HPDE6-E6E7 (cell line): ENCODE measurements around the gene PRDM7.
"Not testable (repeated sequence)": the region's sequence is repeated elsewhere in the genome, so short reads cannot be mapped to it uniquely, and the experiment has no call there.

ENCODE experiments used
- DNase-seq: peaks from one replicate; pipeline ENCODE4 v3.0.0; 2011; ENCODE audit warnings: missing footprints; ENCODE audit errors: extremely low spot score

PRDM7 gene

DNA sequence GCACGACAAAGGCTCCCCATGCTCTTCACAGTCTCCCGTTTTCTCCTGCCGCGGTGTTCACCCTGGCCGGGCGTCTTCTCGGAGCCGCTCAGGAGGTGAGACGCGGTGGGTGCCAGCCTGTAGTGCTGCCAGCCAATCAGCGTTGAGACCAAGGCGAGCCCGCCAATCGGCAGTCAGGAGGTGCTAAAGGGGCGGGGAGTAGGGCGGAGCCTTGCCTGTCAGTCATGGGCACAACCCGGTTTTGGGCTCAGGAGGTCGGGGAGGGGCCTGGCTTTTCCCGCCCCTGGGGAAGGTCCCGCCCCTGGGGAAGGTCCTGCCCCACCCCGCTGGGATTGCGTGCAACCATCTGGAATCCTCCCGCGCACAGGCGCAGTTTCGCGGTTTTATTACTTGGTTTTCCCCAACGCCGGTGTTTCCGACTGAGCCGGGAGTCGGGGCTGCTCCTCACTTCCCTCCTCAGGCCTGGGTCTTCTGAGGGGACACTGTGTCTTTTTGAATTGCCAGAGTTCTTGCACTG is at the start of gene PRDM7:
Gene PRDM7 (minus strand): TSS at position 92 of the 517 bp plus-strand sequence. CDS start 1,421 bp downstream, outside the sequence.
- peak; percentile 100 for DNase-seq

DNA sequence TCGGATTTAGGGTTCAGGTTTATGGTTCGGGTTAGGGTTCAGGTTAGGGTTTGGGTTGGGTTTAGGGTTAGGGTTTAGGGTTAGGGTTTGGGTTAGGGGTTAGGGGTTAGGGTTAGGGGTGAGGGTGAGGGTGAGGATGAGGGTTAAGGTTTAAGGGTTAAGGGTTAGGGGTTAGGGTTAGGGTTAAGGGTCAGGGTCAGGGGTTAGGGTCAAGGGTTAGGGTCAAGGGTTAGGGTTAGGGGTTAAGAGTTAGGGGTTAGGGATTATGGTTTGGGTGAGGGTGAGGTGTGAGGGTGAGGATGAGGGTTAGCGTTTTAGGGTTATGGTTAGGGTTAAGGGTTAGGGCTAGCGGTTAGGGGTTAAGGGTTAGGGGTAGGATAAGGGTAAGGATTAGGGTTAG is 44.7 kb upstream of the PRDM7 start:
- not testable (repeated sequence) for DNase-seq

DNA sequence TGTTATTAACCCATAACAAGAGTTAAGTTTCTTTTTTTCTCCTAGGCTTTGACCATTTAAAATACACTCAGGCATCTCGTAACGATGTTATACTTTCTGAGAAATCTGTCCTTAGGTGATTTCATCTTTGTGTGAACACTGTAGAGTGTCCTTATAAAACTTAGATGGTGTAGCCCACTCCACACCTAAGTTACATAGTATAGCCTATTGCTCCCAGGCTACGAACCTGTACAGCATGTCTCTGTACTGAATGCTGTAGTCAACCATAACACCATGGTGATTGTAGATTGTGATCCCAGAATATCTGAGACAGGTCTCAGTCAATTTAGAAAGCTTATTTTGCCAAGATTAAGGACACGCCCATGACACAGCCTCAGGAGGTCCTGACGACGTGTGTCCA is 30.5 kb upstream of the PRDM7 start:
- not testable (repeated sequence) for DNase-seq

DNA sequence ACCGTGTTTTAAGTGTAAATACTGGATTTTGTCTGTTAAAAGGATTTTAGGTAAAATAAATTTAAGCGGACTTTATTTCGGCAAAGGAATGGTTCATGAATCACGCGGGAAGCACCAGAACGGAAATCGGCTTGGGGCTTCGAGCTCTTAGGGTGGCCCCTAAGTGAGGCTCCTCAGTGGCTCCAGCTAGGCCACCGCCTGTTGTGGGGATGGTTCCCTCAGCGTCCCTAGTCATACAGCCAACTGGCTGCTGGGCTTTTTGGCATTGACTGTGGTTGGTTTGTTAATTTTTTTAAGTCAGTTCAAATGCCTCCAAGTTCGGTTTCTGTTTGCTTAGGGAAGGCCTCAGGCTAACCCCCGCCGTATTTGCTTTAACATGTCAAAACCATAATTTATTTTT is 29.9 kb upstream of the PRDM7 start:
- not testable (repeated sequence) for DNase-seq

DNA sequence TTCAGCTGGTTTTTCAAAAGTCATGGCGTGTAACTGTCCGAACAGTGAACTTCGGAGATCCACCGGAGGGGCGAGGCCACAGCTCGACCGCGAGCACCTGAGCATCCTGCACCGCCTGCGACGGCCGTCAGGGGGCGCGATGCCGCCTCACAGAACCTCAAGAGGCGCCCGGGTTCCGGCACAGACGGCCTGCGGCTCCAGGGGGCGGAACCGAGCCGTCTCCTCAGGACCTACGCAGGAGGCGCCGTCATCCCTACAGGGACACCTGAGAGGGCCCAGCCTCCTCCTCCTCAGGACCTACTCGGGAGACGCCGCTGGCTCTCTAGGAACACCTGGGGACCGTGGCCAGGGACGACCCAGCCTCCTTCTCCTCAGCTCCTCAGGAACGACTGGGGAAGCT is 29.1 kb upstream of the PRDM7 start:
- not testable (repeated sequence) for DNase-seq

DNA sequence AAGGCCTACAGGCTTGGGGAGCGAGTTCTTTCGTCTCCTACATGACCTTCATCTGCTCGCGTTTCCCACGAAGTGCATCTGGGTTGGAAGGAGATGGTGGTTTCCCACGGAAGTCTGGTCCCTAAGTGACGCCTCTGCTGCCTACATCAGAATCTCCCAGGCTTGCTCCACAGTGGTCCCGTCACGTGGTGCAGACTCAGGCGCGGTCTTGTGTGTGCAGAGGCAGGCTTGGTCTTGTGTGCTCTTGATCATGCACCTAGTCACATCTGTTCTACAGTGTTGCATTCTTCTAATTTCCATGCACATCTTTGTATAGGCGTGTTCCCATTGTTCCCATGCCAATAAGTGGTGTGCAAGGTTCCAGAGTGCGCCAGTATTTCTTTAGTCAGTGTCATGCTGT is 27.6 kb upstream of the PRDM7 start:
- not testable (repeated sequence) for DNase-seq

DNA sequence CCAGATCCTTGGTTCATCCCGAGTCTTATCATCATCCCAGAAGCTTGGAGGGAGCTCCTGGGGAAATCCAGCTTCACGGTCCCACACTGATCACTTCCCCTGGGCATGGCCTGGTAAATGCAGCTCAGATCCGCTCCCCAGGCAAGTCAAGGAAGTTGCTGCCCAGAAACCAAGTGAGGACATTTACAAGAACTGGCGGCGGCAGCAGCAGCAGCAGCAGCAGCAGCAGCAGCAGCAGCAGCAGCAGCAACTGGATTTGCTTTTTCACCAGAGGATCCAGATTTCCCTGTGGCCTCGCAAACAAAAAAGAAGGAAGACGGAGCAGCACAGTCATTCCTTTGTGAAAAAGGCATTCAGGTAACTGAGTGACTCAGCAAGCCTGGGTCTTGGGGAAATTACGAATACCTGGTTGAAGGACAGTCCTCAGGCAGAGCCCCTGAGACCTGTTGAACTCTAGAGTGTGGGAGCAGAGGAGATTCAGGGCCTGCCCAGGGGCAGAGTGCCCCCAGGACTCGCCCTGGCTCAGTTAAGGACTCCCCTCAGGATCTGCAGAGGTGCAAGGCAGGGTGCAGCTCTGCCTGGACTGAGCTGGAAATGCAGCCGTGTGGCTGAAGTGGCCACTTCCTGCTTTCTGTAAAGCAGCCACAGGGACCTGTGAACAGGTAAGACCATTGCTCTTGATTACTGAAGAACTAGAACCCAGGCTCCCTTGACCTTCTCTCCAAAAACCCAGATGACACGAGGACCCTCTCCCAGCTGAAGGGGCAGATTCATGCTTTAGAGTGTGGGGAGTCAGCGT is 25.2 kb upstream of the PRDM7 start:
- DNase-seq = not testable (repeated sequence)

DNA sequence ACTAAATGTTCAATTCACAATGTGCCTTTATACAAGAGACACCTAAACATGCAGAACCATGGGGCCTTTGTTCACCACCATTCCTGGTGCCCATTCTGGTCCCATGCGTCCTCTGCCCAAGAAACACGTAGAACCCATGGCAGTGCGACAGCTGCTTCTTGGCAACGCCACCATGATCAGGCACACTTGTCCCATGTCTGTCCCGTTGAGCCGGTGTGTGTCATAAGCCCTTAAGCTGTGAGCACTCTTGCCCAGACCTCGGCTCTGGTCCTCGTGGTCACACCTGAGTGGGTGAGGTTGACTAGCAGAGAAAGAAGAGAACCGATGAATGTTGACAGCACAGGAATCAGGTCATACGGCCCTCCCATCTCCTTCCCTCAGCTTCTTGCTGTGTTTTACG is 24.2 kb upstream of the PRDM7 start:
- DNase-seq = not testable (repeated sequence)

DNA sequence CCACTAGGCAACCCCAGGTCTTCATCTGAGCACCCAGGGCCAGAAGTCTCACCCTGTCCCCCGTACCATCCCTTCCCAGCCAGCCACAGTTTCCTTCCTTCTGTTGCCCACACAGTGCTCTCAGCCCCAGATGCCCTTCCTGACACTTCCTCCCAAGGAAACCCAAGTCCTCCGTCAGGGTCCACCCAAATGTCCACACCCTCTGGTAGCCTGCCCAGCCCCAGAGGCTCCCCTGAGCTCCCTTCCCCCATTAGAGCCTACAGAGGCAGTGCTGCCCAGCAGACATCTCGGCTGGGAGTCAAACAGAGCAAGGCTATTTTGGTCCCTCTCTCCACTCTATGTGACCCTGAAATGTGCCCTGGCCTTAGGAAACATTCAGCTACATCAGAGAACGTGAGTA is 23.7 kb upstream of the PRDM7 start:
- DNase-seq = not testable (repeated sequence)

DNA sequence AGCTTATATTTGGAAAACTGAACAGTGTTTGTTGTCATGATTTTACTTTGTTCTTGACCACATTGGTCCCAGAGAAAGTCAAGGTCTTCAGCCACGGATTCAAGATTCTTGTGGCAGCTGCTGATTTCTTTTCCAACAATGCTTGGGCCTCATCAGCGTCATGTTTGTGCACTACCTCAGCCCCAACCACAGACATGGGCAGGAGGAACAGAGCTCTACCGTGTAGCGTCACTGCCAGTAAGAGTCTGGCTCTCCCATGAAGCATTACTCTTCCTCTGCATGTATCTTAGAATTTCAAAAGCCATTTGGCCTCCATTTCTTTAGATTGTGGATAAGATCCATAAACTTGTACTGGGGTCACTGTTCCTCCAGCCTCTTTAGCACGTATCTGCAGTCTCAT is 23.1 kb upstream of the PRDM7 start:
- not testable (repeated sequence) for DNase-seq

DNA sequence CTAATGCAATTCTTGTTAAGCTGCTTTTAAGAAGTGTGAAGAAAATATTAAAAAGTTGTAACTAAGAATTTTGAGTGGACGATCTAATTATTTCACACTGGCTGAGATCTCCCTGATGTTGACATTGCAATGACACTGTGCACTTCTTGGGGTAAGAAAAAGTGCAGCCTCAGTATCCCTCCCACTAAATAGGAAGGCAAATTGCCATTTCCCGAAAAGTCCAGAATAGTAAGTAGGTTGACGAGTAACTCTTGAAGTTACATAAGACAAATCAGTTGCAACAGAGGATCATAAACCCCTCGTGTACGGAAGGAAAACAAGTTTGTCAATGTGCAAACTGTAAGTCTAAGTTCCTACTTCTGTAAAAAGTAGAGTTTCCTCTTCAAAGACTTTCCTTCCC is 21.8 kb upstream of the PRDM7 start:
- DNase-seq = not testable (repeated sequence)

DNA sequence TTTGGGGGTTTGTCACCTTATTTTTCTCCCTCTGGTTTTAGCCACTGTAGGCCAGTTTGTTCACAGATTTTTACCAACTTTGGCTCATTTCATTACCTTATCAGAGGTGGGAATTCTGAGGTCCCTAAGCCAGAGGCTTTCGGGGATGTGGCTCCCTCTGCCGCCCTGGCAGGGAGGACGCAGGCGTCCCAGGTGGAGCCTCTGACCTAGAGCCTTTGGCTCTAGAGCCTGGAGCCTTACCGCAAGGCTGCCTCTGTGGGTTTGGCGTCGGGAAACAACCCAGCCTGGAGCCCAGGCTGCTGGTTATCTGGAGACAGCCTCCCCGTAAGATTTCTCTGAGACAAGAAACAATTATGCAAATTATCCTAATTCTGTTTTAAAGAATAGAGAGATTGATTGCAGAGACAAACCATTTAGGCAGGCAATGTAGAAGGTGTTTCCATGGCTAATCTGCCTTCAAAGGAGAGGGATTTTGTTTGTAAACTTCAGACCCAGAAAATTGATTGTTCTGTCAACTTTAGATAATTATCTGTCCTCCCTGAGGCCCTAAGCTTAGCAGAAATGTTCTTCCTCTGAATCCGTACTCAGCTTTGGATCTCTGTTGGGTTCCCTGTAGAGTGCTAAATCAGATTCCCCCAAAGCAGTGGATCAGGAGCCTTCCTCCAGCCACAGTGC is 20.0 kb upstream of the PRDM7 start:
- not testable (repeated sequence) for DNase-seq

DNA sequence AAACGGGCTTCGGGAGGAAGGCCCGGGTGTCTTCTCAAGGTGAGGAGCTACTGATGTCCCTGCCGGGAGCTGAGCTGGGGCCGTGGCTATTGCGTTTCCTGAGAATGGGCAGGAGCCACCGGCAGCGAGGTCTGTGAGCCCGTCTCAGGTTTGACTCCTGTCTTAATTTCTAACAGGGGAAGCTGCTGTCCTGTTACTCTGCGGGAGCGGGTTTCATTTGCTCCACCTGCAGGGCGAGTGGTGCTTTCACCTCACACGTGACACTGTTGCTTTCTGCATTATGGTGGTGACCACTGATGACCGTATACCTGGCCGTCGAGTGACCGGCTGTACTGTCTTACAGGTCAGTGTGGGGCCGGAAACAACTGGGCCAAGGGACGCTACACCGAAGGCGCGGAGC is 17.7 kb upstream of the PRDM7 start:
- not testable (repeated sequence) for DNase-seq

DNA sequence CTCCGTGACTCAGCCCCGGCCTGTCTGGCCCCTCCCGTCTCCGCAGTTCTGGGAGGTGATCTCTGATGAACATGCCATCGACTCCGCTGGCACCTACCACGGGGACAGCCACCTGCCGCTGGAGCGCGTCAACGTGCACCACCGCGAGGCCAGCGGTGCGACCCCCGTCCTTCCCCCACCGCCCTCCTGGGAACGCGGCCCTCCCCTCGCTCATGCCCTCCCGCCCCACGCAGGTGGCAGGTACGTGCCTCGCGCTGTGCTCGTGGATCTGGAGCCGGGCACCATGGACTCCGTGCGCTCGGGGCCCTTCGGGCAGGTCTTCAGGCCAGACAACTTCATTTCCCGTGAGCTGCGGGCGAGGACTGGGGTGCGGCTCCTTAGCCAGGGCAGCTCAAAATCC is 17.2 kb upstream of the PRDM7 start:
- not testable (repeated sequence) for DNase-seq

DNA sequence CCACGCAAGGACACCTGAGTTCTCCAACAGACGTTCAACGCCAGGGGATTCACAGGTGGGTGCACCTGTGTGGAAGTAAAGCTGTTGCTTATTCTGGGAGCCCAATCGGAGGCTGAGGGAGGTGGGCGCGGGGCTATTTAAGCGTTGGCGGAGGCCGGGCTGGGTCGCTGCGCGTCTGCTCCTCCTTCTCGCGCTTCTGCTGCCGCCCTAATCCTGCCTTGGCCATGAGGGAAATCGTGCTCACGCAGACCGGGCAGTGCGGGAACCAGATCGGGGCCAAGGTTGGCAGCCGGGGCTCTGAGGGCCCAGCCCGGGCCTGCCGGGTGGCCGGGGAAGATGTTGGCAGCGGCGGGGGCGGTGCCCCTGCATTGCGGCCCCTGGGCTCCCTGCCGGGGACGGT is 16.7 kb upstream of the PRDM7 start:
- not testable (repeated sequence) for DNase-seq

DNA sequence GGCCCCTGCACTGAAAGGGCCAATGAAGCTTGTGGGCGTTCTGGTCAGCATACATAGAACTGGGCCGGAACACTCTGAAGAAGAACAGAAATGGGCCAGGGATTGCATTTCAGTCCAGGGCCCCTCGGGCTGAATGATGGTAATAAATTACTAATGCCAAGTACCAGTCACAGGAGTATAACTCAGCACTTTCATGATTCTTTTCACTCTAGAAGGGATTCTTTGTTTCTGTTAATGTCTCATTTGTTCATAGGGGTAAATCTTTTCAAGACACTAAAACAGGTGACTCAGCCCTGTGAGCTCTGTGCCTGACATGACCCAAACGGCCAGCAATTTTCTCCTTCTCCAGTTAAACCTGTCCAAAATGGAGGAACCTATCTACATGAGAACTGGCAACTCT is 15.7 kb upstream of the PRDM7 start:
- DNase-seq = not testable (repeated sequence)

DNA sequence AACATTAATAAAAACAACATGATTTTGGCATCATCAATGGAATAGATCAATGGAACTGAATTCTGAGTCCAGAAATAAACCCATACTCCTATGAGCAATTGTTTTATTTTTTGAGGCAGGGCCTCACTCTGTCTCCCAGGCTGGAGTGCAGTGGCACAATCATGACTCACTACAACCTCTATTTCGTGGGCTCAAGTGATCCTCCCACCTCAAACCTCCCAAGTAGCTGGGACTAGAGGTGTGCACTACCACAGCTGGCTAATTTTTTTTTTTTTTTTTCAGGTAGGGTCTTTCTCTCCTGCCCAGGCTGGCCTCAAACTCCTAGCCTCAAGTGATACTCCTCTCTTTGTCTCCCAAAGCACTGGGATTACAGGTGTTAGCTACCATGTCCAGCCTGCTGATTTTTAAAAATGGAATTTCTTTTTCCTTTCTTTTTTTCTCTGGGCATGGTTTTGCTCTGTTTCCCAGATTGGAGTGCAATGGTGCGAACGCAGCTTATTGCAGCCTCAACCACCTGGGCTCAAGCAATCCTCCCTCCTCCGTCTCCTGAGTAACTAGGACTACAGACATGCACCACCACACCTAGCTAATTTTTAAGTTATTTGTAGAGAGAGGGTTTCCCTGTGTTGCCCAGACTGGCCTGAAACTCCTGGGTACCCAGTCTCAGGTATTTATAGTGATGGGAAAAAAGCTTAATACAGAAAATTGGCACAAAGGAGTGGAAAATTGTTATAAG is 7.3 kb upstream of the PRDM7 start:
- DNase-seq = no peak

DNA sequence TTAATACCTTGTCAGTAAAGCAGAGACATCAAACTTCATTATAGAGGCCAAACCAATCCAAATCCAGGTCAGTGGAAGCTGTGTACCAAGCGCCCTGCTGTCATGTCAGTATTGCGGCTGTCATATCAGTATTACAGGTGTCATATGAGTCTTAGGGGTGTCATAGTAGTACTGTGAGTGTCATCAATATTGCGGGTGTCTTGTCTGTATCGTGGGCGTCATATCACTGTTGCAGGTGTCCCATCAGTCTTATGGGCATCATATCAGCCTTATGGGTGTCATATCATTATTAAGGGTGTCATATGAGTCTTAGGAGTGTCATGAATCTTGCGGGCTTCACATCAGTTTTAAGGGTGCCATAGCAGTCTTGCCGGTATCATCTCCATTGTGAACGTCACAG is 6.0 kb upstream of the PRDM7 start:
- DNase-seq = no peak

DNA sequence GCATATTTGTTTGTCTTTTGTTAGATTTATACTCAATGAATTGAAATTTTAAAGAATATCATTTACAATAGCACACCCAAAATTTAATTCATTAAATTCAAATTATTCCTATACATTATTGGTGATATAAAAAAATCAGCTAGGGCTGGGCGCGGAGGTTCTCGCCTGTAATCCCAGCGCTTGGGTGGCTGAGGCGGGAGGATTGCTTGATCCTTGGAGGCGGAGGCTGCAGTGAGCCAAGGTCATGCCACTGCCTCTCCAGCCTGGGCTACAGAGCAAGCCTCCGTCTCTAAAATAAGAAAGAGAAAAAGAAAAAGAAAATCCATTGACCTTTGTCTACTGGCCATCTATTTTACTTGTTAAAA is 4.5 kb upstream of the PRDM7 start:
- DNase-seq = no peak

DNA sequence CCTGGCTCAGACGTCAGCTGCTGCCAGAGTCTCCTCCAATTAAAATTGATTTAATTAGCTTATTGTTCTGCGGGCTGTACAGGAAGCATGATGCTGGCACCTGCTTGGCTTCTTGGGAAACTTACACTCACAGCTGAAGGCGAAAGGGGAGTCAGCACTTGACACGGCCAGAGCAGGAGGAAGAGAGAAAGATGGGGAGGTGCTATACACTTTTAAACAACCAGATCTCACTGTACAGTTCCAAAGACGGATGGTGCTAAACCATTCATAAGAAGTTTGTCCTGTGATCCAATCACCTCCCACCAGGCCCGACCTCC is 1.4 kb upstream of the PRDM7 start:
- DNase-seq = no peak

DNA sequence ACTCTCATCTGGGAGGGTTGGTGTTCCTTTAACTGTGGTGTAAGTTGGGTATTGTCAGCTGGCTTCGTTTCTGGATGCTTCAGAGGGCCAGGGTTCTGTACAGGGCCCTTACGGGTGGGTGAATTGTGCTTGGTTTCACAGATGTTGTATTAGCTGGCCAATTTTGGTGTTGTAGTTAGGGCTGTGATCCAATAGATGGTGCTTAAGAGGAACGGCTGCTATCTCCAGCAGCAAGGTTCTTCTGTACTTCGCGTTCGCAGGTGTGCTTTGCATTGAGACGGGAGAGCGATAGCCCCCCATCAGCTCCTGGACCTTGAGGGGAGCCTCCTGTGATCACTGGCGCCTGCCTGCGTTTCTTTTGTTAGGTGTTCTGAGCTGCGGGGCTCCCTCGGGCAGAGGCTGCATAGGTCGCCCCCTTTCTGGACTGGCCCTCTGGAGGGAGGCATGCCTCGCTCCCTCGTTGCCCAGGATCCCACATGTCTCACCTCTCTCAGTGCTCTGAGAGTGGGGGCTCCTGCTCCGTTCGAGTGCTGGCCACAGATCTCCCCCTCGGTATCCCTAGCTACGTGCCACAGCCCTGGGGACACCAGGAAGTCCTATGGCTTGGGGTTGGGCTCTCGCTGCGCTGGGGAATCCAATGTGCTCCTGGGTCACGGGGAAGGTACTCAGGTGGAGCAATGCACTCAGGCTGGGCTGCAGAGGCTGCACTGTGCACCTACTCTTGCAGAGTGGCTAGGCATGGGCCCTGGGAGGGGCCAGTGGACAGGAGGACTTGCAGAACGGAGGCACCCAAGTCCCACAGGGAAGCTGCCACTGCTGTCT is 837 bp upstream of the PRDM7 start:
- peak; percentile 15 for DNase-seq
